OCI-LY1 (cell line): ENCODE measurements around the gene MTOR.

Experiments used
- EZH2 ChIP-seq: fragments of 200-600 bp; sonication (generic), shearing (Covaris generic); IDR thresholded peaks from 2 replicates; pipeline ENCODE4 v1.8.0; 2017; ENCODE audit warnings: borderline replicate concordance, mixed run types, mild to moderate bottlenecking, antibody characterized with exemption, low read length, moderate library complexity, mixed read lengths
- TF ChIP-seq, protein P1 (sequence below): fragments of 200-600 bp; sonication (generic), shearing (Covaris generic); IDR thresholded peaks from 2 replicates; pipeline ENCODE4 v1.5.1; 2017; ENCODE audit warnings: mild to moderate bottlenecking, antibody characterized with exemption, low read length, moderate library complexity, mixed read lengths

DNA sequence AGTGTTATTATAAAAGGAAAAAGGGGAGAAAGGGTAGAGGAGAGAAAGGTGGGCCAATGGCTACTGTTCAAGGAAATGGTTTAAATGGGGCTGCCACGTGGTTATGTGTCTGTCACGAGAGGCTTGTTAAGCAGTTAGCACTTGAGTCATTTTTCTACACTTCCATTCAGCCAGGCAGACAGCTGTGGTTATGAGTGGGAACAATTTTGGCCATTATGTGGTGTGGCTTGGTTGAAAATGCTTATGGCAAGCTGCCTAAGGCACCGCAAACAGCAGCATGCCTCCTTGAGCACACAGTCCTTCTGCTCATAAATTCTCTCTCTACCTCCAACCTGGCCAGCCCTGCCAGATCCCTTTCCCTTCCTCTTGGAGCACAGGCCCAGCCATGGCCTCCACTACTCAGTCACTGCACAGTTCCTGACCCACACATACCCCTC is 199.4 kb downstream of the MTOR start:
- TF ChIP-seq, protein P1, sequence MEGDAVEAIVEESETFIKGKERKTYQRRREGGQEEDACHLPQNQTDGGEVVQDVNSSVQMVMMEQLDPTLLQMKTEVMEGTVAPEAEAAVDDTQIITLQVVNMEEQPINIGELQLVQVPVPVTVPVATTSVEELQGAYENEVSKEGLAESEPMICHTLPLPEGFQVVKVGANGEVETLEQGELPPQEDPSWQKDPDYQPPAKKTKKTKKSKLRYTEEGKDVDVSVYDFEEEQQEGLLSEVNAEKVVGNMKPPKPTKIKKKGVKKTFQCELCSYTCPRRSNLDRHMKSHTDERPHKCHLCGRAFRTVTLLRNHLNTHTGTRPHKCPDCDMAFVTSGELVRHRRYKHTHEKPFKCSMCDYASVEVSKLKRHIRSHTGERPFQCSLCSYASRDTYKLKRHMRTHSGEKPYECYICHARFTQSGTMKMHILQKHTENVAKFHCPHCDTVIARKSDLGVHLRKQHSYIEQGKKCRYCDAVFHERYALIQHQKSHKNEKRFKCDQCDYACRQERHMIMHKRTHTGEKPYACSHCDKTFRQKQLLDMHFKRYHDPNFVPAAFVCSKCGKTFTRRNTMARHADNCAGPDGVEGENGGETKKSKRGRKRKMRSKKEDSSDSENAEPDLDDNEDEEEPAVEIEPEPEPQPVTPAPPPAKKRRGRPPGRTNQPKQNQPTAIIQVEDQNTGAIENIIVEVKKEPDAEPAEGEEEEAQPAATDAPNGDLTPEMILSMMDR, result no peak
- TF ChIP-seq EZH2, result no peak
